Ovary (tissue), 9 donors: Measurements from ENCODE around the gene FAM240B. TPM values are rescaled to one million over a fixed set of nuclear protein-coding genes. Genes with fewer than 3 reads are reported as not detected.

ENCODE experiments used
- DNase-seq, 5 donors: peaks; one replicate each; pipeline ENCODE4 v3.0.0-alpha.2; 2019 to 2020
- H3K27ac ChIP-seq, 2 donors: fragments of 200-600 bp; one replicate each; pipeline versions ENCODE4 v1.5.1 to v1.8.0; 2019 to 2022
- H3K27me3 ChIP-seq: fragments of 200-600 bp; one replicate; pipeline ENCODE4 v1.8.0; 2022
- H3K36me3 ChIP-seq: fragments of 200-600 bp; sonication (generic); one replicate; pipeline ENCODE4 v1.5.1; 2019
- H3K4me1 ChIP-seq: one replicate; pipeline ENCODE4 v1.8.1; 2013; ENCODE audit warnings: mild to moderate bottlenecking, moderate library complexity; ENCODE audit not compliant: insufficient read depth
- H3K4me3 ChIP-seq: fragments of 200-600 bp; sonication (generic); one replicate; pipeline ENCODE4 v1.5.1; 2017
- H3K9me3 ChIP-seq, 2 donors: fragments of 200-600 bp in 1 of 2; sonication (generic) in 1 of 2; one replicate each; pipeline versions ENCODE4 v1.5.1 to v1.8.1; 2013 to 2019; ENCODE audit warnings: mild to moderate bottlenecking in 1 of 2, moderate library complexity in 1 of 2
- EP300 ChIP-seq: sonication (generic); formaldehyde crosslinking; IDR thresholded peaks from one replicate; pipeline ENCODE4 v1.6.1; 2017; ENCODE audit warnings: antibody characterized with exemption
- POLR2A ChIP-seq: fragments of 450-650 bp; IDR thresholded peaks from one replicate; pipeline ENCODE4 v1.6.1; 2017; ENCODE audit warnings: antibody characterized with exemption, mild to moderate bottlenecking, moderate library complexity
- WGBS, 3 donors: extraction: QIAGEN DNeasy Blood & Tissue Kit in 1 of 3; methylation state at CpG; one replicate each; pipeline versions ENCODE4 v1.1.5 to v1.1.7; 2013 to 2017; 5-methylcytosine and 5-hydroxymethylcytosine counted together
- intact Hi-C, 4 donors: fragments of 100-400 bp; cut with DNase I; formaldehyde crosslinking; loops; one replicate each; pipeline versions ENCODE4 v1.11.0 to v1.15.1; 2022 to 2023
- polyA plus RNA-seq, 2 donors: library from polyadenylated mRNA; stranded (reverse); fragments of 200-250 nt in 1 of 2; fragments of 350-450 nt in 1 of 2; fragmentation: Illumina TruSeq in 1 of 2; extraction: RNeasy Lipid Tissue Mini Kit (QIAGEN cat#74804) in 1 of 2; gene quantifications; one replicate each; pipeline ENCODE4 v1.2.3, GENCODE V29; 2013 to 2014
- small RNA-seq: library from RNA; depleted of rRNA; stranded (forward); fragments of <200 nt; gene quantifications from one replicate; pipeline ENCODE3, GENCODE V24; 2016
- total RNA-seq, 7 donors: library from RNA; depleted of rRNA in 2 of 7; stranded (reverse); fragments of >200 nt in 2 of 7; fragmentation: NEBNext Ultra II Directional in 3 of 7; extraction: Animal tissue kit (Norgen Biotek cat#: 25700) in 3 of 7; gene quantifications; one replicate each; pipeline versions ENCODE4 v1.1.0 to v1.2.4, GENCODE V29; 2016 to 2023
- TF ChIP-seq, protein P1 (sequence below), 3 donors: fragments of 450-650 bp in 2 of 3; fragments of 200-600 bp in 1 of 3; IDR thresholded peaks; one replicate each; pipeline versions ENCODE4 v1.5.1 to v1.8.0; 2016 to 2022; ENCODE audit warnings: antibody characterized with exemption in 3 of 3, mild to moderate bottlenecking in 1 of 3
- donor health status: DM: no; HTN: no; CAD: no; lungs with moderate emphysema.
- donor health status: DM: no; HTN: no; CAD: no.
- donor health status: Bipolar disorder and iron deficiency.
- donor health status: DM: yes; HTN: yes; CAD: no.
- donor health status: DM: no; HTN: no; CAD: no.
- donor health status: DM: yes; HTN: yes; CAD: no.

Gene FAM240B
- total and polyA plus RNA-seq, 9 donors: not detected

DNA sequence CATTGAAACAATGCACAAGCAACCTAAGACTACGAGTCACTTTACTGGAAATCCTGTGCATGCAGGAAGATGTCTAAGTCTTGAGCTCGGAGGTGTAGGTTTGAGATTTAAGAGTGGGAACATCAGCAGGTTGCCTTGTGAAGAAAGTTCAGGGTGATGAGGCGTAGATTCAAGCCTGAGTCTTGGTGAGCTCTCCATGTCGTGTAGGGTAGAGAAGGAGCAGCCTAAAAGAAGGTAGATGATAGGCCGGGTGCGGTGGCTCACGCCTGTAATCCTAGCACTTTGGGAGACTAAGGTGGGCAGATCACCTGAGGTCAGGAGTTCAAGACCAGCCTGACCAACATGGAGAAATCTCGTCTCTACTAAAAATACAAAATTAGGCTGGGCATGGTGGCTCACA is 69.4 kb downstream of the FAM240B start:
- no peak for TF ChIP-seq POLR2A
- TF ChIP-seq, protein P1, sequence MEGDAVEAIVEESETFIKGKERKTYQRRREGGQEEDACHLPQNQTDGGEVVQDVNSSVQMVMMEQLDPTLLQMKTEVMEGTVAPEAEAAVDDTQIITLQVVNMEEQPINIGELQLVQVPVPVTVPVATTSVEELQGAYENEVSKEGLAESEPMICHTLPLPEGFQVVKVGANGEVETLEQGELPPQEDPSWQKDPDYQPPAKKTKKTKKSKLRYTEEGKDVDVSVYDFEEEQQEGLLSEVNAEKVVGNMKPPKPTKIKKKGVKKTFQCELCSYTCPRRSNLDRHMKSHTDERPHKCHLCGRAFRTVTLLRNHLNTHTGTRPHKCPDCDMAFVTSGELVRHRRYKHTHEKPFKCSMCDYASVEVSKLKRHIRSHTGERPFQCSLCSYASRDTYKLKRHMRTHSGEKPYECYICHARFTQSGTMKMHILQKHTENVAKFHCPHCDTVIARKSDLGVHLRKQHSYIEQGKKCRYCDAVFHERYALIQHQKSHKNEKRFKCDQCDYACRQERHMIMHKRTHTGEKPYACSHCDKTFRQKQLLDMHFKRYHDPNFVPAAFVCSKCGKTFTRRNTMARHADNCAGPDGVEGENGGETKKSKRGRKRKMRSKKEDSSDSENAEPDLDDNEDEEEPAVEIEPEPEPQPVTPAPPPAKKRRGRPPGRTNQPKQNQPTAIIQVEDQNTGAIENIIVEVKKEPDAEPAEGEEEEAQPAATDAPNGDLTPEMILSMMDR (IDR thresholded peaks at IDR 0.05): no peak
- TF ChIP-seq EP300: no peak
- H3K27ac ChIP-seq: no peak overlapping the region
- H3K4me1 ChIP-seq: no peaks in the 10 kb centered on the region
- H3K4me3 ChIP-seq: no peak overlapping the region
- no peaks in the 10 kb centered on the region for H3K36me3 ChIP-seq
- no peaks in the 10 kb centered on the region for H3K27me3 ChIP-seq
- H3K9me3 ChIP-seq: no peaks in the 10 kb centered on the region
- intact Hi-C loops: loop anchor here in 1 of 4 donors (10.0 kb wide), 1 partner anchor 64 kb away; no protein-coding TSS in a partner anchor
- DNase-seq: no peak
- WGBS, 3 donors: 88 to 95% (median 94%) methylated on average over 8 of the region's 8 CpGs

DNA sequence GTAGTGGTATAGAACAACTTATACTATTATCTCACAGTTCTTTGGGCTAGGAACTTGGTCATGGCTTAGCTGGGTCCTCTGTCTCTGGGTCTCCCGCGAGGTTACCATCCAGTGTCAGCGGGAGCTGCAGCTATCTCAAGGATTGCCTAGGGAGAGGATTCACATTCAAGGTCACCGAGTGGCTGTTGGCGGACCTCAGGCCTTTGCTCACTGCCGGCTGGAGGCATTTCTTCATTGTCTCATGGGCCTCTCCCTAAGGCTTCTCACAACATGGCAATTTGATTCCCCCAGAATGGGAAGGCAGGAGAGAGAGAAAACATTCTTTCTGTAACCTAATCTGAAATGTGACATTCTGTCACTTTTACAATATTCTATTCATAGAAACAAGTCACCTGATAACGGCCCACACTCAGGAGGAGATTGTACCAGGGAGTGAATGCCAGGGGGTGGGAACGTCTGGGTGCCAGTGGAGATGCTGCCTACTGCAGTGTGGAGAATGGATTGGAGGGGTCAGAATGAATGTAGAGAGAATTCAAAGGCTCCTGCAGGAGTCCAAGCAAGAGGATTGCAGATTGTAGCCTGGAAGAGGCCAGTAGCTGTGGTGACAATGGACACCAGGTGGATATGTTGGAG is 70.1 kb downstream of the FAM240B start:
- no peak overlapping the region for H3K27ac ChIP-seq
- no peaks in the 10 kb centered on the region for H3K4me1 ChIP-seq
- H3K27me3 ChIP-seq: no peaks in the 10 kb centered on the region
- WGBS, 3 donors: 83 to 86% (median 83%) methylated on average over 8 of the region's 8 CpGs
- H3K4me3 ChIP-seq: no peak overlapping the region
- intact Hi-C loops: loop anchor here in 1 of 4 donors (10.0 kb wide), 1 partner anchor 65 kb away; no protein-coding TSS in a partner anchor
- DNase-seq: no peak
- no peak for TF ChIP-seq POLR2A
- no peak for TF ChIP-seq EP300
- TF ChIP-seq, protein P1 (IDR thresholded peaks at IDR 0.05): no peak
- H3K36me3 ChIP-seq: no peaks in the 10 kb centered on the region
- no peaks in the 10 kb centered on the region for H3K9me3 ChIP-seq

DNA sequence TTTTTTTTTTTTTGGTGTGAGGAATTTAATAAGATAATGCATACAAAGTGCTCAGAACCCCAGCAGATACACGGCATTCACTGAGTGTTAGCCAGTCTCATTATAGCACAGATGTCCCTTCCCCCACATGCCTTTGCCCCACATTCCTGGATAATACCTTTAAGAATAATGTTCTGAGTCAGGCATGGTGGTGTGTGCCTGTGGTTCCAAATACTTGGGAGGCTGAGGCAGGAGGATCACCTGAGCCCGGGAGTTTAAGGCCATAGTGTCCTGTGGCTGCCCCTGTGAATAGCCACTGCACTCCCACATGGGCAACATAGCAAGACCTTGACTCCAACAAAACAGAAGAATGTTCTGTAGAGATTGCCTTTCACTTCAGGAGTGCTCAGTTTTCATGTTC is 75.3 kb downstream of the FAM240B start:
- TF ChIP-seq POLR2A (no peak), EP300 (no peak)
- TF ChIP-seq, protein P1 (IDR thresholded peaks at IDR 0.05): no peak
- H3K27me3 ChIP-seq: no peaks in the 10 kb centered on the region
- DNase-seq: no peak
- H3K4me1 ChIP-seq: no peaks in the 10 kb centered on the region
- 13 to 51% (median 25%) methylated on average over 2 of the region's 2 CpGs for WGBS, 3 donors
- no peak overlapping the region for H3K27ac ChIP-seq
- intact Hi-C loops: no loop called here
- H3K36me3 ChIP-seq: no peaks in the 10 kb centered on the region
- H3K9me3 ChIP-seq: no peaks in the 10 kb centered on the region
- H3K4me3 ChIP-seq: no peak overlapping the region

Small RNA genes lying within 50 kb of the gene (small RNA-seq; reads per million reads assigned to genes)
- gene RNU6-765P: not detected

Other genes with a start within 250 kb of the FAM240B start
- 1 to 10 TPM in 3 of 7 donors, under 1 TPM in 3, not detected in 1; 0.12 to 2.3 (median 0.89) TPM for gene ANKRD18A, start 99.5 kb downstream of the FAM240B start, total RNA-seq
- gene ANKRD18A, start 99.5 kb downstream of the FAM240B start, polyA plus RNA-seq: under 1 TPM; 0.06 to 0.23 TPM